ENCODE results near the gene MYLK. TPM values are rescaled to one million over a fixed set of nuclear protein-coding genes. Genes with fewer than 3 reads are reported as not detected.

Gene MYLK
- total and polyA plus RNA-seq, 4 donors, result 17.1 to 158 (median 41.9) TPM

- no peaks in the 10 kb centered on the region for H3K9me3 ChIP-seq (ENCODE audit: control insufficient read depth in 4 of 4, low read length in 3 of 4)
- no peak for DNase-seq (ENCODE audit: low spot score)
- no peak overlapping the region for H3K27ac ChIP-seq (ENCODE audit: low read depth in 1 of 2, low read length in 2 of 2)
- H3K4me1 ChIP-seq (ENCODE audit: control insufficient read depth in 4 of 4, insufficient read depth in 4 of 4, low read length in 3 of 4), result peaks cover 4 to 42% (median 28%) of the 10 kb centered on the region in 4 donors
- H3K9ac ChIP-seq (ENCODE audit: low read depth in 1 of 2, low read length in 2 of 2), result peak overlapping the region in 1 of 2 donors; percentile 39
- no peak overlapping the region for H3K4me3 ChIP-seq (ENCODE audit: low read depth in 1 of 3, low read length in 3 of 3)
- WGBS, result 35% methylated on average over 1 of the region's 1 CpG
- no peak for TF ChIP-seq ATF3 (IDR thresholded peaks at IDR 0.05)
- TF ChIP-seq NR2F2 (IDR thresholded peaks at IDR 0.05), result peak; percentile 64
- peak; percentile 56 for TF ChIP-seq MAX (IDR thresholded peaks at IDR 0.05)
- no peak for TF ChIP-seq HNF4G (IDR thresholded peaks at IDR 0.05)
- TF ChIP-seq REST (IDR thresholded peaks at IDR 0.05), result peak; percentile 45
- peak; percentile 67 to 78 for TF ChIP-seq RXRA (IDR thresholded peaks at IDR 0.05)
- TF ChIP-seq GABPA (IDR thresholded peaks at IDR 0.05 in 1 of 2, conservative IDR thresholded peaks at IDR 0.05 in 1 of 2), result no peak
- peak; percentile 89 to 92 for TF ChIP-seq RAD21 (IDR thresholded peaks at IDR 0.05)
- peak; percentile 42 for TF ChIP-seq FOXA1 (IDR thresholded peaks at IDR 0.05)
- peak; percentile 78 to 81 for TF ChIP-seq HNF4A (conservative IDR thresholded peaks at IDR 0.05)
- TF ChIP-seq FOXA2 (IDR thresholded peaks at IDR 0.05), result no peak
- TF ChIP-seq EGR1 (IDR thresholded peaks at IDR 0.05; ENCODE audit: low read depth in 2 of 2), result no peak
- TF ChIP-seq TAF1 (conservative IDR thresholded peaks at IDR 0.05), result no peak
- TF ChIP-seq SP1 (IDR thresholded peaks at IDR 0.05), result peak; percentile 55
- TF ChIP-seq JUND (IDR thresholded peaks at IDR 0.05), result peak in 1 of 2 donors; percentile 59
- TF ChIP-seq ZBTB33 (IDR thresholded peaks at IDR 0.05), result no peak
- peak; percentile 60 for TF ChIP-seq CTCF (IDR thresholded peaks at IDR 0.05; ENCODE audit: low read depth, low read length, missing input control)
- peak; percentile 65 for TF ChIP-seq YY1 (IDR thresholded peaks at IDR 0.05)
- H3K27me3 ChIP-seq (ENCODE audit: control insufficient read depth in 4 of 4, insufficient read depth in 4 of 4, low read length in 3 of 4), result no peaks in the 10 kb centered on the region
- peaks cover 0 to 2% (median 0%) of the 10 kb centered on the region in 4 donors for H3K36me3 ChIP-seq (ENCODE audit: control insufficient read depth in 4 of 4, insufficient read depth in 3 of 4, low read depth in 1 of 4, low read length in 3 of 4)
Observed at GRCh38 chr3:123745184-123745855, 138.8 kb downstream of the MYLK start.

All from liver (tissue), 9 donors.